ENCODE measurements around the gene GABRB1. TPM values are rescaled to one million over a fixed set of nuclear protein-coding genes. Genes with fewer than 3 reads are reported as not detected.

GABRB1 gene
- total RNA-seq, 1 donor from 2014 or later = not detected

DNA sequence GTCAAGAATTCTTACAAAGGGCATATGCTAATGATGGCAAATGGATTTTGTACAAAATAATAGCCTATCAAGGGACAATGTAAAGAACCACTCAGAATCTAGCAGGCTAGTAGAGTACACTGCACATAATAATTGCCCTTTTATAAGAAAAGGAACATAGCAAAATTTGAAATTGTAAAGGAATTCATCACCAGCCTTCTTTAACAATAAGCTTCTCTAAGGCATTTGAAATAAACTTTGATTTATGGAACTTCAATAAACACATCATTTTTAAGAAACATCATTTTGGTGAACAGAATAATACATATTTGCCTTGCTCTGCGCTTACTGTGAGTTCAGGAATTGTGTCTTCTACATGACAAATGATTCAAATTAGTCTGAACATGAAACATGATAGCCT is 444.0 kb downstream of the GABRB1 start:
- H3K4me3 ChIP-seq = no peak overlapping the region
- H3K9me3 ChIP-seq = no peaks in the 10 kb centered on the region
- no peak for DNase-seq (ENCODE audit: extremely low spot score in 2 of 2)
- intact Hi-C loops (cut with DNase I) = no loop called here
- no peaks in the 10 kb centered on the region for H3K36me3 ChIP-seq
- TF ChIP-seq POLR2AphosphoS5 (IDR thresholded peaks at IDR 0.05; ENCODE audit: insufficient read depth in 1 of 2, low read depth in 1 of 2) (no peak), CTCF (IDR thresholded peaks at IDR 0.05) (no peak), POLR2A (IDR thresholded peaks at IDR 0.05) (no peak)
- H3K27ac ChIP-seq = no peak overlapping the region
- H3K4me1 ChIP-seq = no peaks in the 10 kb centered on the region
- no peaks in the 10 kb centered on the region for H3K27me3 ChIP-seq

Other genes with a start within 250 kb of the GABRB1 start
- gene COX7B2, start 122.3 kb upstream of the GABRB1 start, total RNA-seq = not detected
- 0.25 TPM for gene GABRA4, start 38.0 kb upstream of the GABRB1 start, total RNA-seq

All from vagina (tissue), 2 donors.